Left ventricle myocardium inferior (tissue), 1 donor: Measurements from ENCODE around the gene NHEJ1. TPM values are rescaled to one million over a fixed set of nuclear protein-coding genes. Genes with fewer than 3 reads are reported as not detected.

ENCODE experiments used
- DNase-seq: peaks from one replicate; pipeline ENCODE4 v3.0.0-alpha.2; 2020
- H3K27ac ChIP-seq: fragments of 200-600 bp; replicated peaks from 2 replicates; pipeline ENCODE4 v1.8.0; 2021
- H3K27me3 ChIP-seq: fragments of 200-600 bp; 2 replicates; pipeline ENCODE4 v1.8.0; 2021; ENCODE audit warnings: low read depth
- H3K36me3 ChIP-seq: fragments of 200-600 bp; 2 replicates; pipeline ENCODE4 v1.8.0; 2021
- H3K4me1 ChIP-seq: fragments of 200-600 bp; 2 replicates; pipeline ENCODE4 v1.8.0; 2021
- H3K4me3 ChIP-seq: fragments of 200-600 bp; 2 replicates; pipeline ENCODE4 v1.8.0; 2021; ENCODE audit warnings: mild to moderate bottlenecking, moderate library complexity
- H3K9me3 ChIP-seq: fragments of 200-600 bp; replicated peaks from 2 replicates; pipeline ENCODE4 v1.8.0; 2021
- intact Hi-C: fragments of 100-400 bp; cut with micrococcal nuclease; formaldehyde crosslinking; loops from one replicate; pipeline ENCODE4 v1.11.0; 2022
- microRNA-seq: library from miRNA; unstranded; fragments of <30 nt; microRNA quantifications from one replicate; pipeline ENCODE4 v1.2.0, GENCODE V29; 2020
- total RNA-seq: library from RNA; stranded (reverse); fragmentation: NEBNext Ultra II Directional; extraction: Animal tissue kit (Norgen Biotek cat#: 25700); gene quantifications from one replicate; pipeline ENCODE4 v1.2.1, GENCODE V29; 2021
- TF ChIP-seq, protein P1 (sequence below): fragments of 200-600 bp; IDR thresholded peaks from 2 replicates; pipeline ENCODE4 v1.8.0; 2021; ENCODE audit warnings: antibody characterized with exemption, mild to moderate bottlenecking, borderline replicate concordance
- donor health status: DM: no; HTN: yes; CAD: no; lungs with severe emphysema.

The NHEJ1 gene
- total RNA-seq, 1 donor from 2014 or later, result 6.4 TPM

GRCh38 chr2:219026946-219027345 lies 133.7 kb downstream of the NHEJ1 start:
- Histone ChIP-seq H3K27me3 (peaks cover 88% of the 10 kb centered on the region), H3K4me1 (no peaks in the 10 kb centered on the region), H3K27ac (no peak overlapping the region), H3K36me3 (no peaks in the 10 kb centered on the region), H3K9me3 (no peaks in the 10 kb centered on the region), H3K4me3 (no peak overlapping the region)
- intact Hi-C loops, result no loop called here
- no peak for DNase-seq
- TF ChIP-seq, protein P1, sequence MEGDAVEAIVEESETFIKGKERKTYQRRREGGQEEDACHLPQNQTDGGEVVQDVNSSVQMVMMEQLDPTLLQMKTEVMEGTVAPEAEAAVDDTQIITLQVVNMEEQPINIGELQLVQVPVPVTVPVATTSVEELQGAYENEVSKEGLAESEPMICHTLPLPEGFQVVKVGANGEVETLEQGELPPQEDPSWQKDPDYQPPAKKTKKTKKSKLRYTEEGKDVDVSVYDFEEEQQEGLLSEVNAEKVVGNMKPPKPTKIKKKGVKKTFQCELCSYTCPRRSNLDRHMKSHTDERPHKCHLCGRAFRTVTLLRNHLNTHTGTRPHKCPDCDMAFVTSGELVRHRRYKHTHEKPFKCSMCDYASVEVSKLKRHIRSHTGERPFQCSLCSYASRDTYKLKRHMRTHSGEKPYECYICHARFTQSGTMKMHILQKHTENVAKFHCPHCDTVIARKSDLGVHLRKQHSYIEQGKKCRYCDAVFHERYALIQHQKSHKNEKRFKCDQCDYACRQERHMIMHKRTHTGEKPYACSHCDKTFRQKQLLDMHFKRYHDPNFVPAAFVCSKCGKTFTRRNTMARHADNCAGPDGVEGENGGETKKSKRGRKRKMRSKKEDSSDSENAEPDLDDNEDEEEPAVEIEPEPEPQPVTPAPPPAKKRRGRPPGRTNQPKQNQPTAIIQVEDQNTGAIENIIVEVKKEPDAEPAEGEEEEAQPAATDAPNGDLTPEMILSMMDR, result no peak

GRCh38 chr2:219025637-219026585 lies 134.7 kb downstream of the NHEJ1 start:
- no peaks in the 10 kb centered on the region for H3K36me3 ChIP-seq
- H3K27ac ChIP-seq, result no peak overlapping the region
- intact Hi-C loops, result no loop called here
- no peak for DNase-seq
- TF ChIP-seq, protein P1, result no peak
- H3K9me3 ChIP-seq, result no peaks in the 10 kb centered on the region
- no peaks in the 10 kb centered on the region for H3K4me1 ChIP-seq
- H3K27me3 ChIP-seq, result peaks cover 86% of the 10 kb centered on the region
- H3K4me3 ChIP-seq, result no peak overlapping the region

Small RNAs within 50 kb of the gene (microRNA-seq; reads per million reads assigned to microRNA genes)
- not detected for gene MIR3131

Other genes with a start within 250 kb of the NHEJ1 start
- gene CDK5R2, start 201.1 kb downstream of the NHEJ1 start, total RNA-seq, result not detected
- gene FEV, start 175.6 kb downstream of the NHEJ1 start, total RNA-seq, result not detected
- not detected for gene CRYBA2, start 167.4 kb downstream of the NHEJ1 start, total RNA-seq
- not detected for gene CFAP65, start 119.3 kb downstream of the NHEJ1 start, total RNA-seq
- gene IHH, start 99.9 kb downstream of the NHEJ1 start, total RNA-seq, result not detected
- 0.58 TPM for gene SLC23A3, start 9.2 kb upstream of the NHEJ1 start, total RNA-seq
- gene CNPPD1, start 16.1 kb upstream of the NHEJ1 start, total RNA-seq, result 58.1 TPM
- gene RETREG2, start 17.5 kb upstream of the NHEJ1 start, total RNA-seq, result 29.9 TPM
- 19.7 TPM for gene ZFAND2B, start 46.0 kb upstream of the NHEJ1 start, total RNA-seq
- 21.5 TPM for gene ABCB6, start 58.1 kb upstream of the NHEJ1 start, total RNA-seq
- 78.2 TPM for gene ATG9A, start 68.8 kb upstream of the NHEJ1 start, total RNA-seq
- gene ANKZF1, start 69.0 kb upstream of the NHEJ1 start, total RNA-seq, result 29.8 TPM
- 1.7 TPM for gene GLB1L, start 84.6 kb upstream of the NHEJ1 start, total RNA-seq
- 19.2 TPM for gene STK16, start 84.7 kb upstream of the NHEJ1 start, total RNA-seq
- gene TUBA4B, start 92.4 kb upstream of the NHEJ1 start, total RNA-seq, result not detected
- 130 TPM for gene TUBA4A, start 93.1 kb upstream of the NHEJ1 start, total RNA-seq
- 77.5 TPM for gene DNAJB2, start 118.6 kb upstream of the NHEJ1 start, total RNA-seq
- 0.11 TPM for gene PTPRN, start 148.6 kb upstream of the NHEJ1 start, total RNA-seq
- not detected for gene RESP18, start 171.9 kb upstream of the NHEJ1 start, total RNA-seq
- gene DNPEP, start 227.1 kb upstream of the NHEJ1 start, total RNA-seq, result 73.0 TPM